OCI-LY7 (cell line): ENCODE measurements around the gene COL18A1. TPM values are rescaled to one million over a fixed set of nuclear protein-coding genes. Genes with fewer than 3 reads are reported as not detected.

Experiments used
- BruUV-seq: library from RNA; stranded (reverse); fragments of 400-500 nt; replicated peaks from 2 replicates; lab custom pipeline; 2021; lab: Mats Ljungman, UMichigan
- CTCF ChIA-PET: fragments of 300-600 bp; sonication (Branson Sonifier 250); formaldehyde crosslinking; loops from one replicate; lab custom pipeline; 2022; ENCODE audit warnings: antibody characterized with exemption; ENCODE audit not compliant: unreplicated experiment; lab: Charles Lee
- POLR2A ChIA-PET: fragments of 300-600 bp; sonication (Branson Sonifier 250); formaldehyde crosslinking; loops from one replicate; lab custom pipeline; 2022; ENCODE audit warnings: antibody characterized with exemption; lab: Charles Lee
- DNase-seq: peaks from one replicate; pipeline ENCODE4 v3.0.0-alpha.2; 2015; ENCODE audit warnings: low spot score
- H2AFZ ChIP-seq: fragments of 200-600 bp; sonication (generic), shearing (Covaris generic); 2 replicates; pipeline ENCODE4 v1.6.1; 2014; ENCODE audit warnings: mild to moderate bottlenecking, antibody characterized with exemption, low read length, moderate library complexity
- H3K27ac ChIP-seq: fragments of 200-600 bp; sonication (generic); 2 replicates; pipeline ENCODE4 v1.5.1; 2014; ENCODE audit warnings: mixed run types, low read depth, mild to moderate bottlenecking, moderate library complexity, low read length, inconsistent platforms; ENCODE audit not compliant: poor library complexity, severe bottlenecking
- H3K36me3 ChIP-seq: fragments of 200-600 bp; sonication (generic); 2 replicates; pipeline ENCODE4 v1.6.1; 2014; ENCODE audit warnings: mild to moderate bottlenecking, antibody characterized with exemption, low read length, moderate library complexity, mixed read lengths; ENCODE audit not compliant: insufficient read depth
- H3K4me1 ChIP-seq: fragments of 200-600 bp; sonication (generic); 2 replicates; pipeline ENCODE4 v1.5.1; 2014; ENCODE audit warnings: mild to moderate bottlenecking, low read length; ENCODE audit not compliant: insufficient read depth, poor library complexity, severe bottlenecking
- H3K4me2 ChIP-seq: fragments of 200-600 bp; sonication (generic); 2 replicates; pipeline ENCODE4 v1.6.1; 2014; ENCODE audit warnings: mild to moderate bottlenecking, low read length
- H3K4me3 ChIP-seq: fragments of 200-600 bp; sonication (generic); 2 replicates; pipeline ENCODE4 v1.5.1; 2014; ENCODE audit warnings: mild to moderate bottlenecking, low read depth, low read length; ENCODE audit not compliant: poor library complexity, severe bottlenecking
- H3K79me2 ChIP-seq: fragments of 200-600 bp; sonication (generic); 2 replicates; pipeline ENCODE4 v1.6.1; 2016; ENCODE audit warnings: low read depth, mild to moderate bottlenecking, low read length, moderate library complexity, mixed read lengths; ENCODE audit not compliant: insufficient read depth
- H3K9me2 ChIP-seq: fragments of 200-600 bp; sonication (generic); 2 replicates; pipeline ENCODE4 v1.6.1; 2016; ENCODE audit warnings: mild to moderate bottlenecking, low read length, mixed read lengths; ENCODE audit not compliant: insufficient read depth
- H3K9me3 ChIP-seq: fragments of 200-600 bp; sonication (generic); 2 replicates; pipeline ENCODE4 v1.6.1; 2014; ENCODE audit warnings: mild to moderate bottlenecking, mixed run types, low read length, mixed read lengths
- H4K20me1 ChIP-seq: fragments of 200-600 bp; sonication (generic); 2 replicates; pipeline ENCODE4 v1.6.1; 2014; ENCODE audit warnings: mild to moderate bottlenecking, antibody characterized with exemption, low read length, moderate library complexity, mixed read lengths; ENCODE audit not compliant: insufficient read depth
- CTCF ChIP-seq: fragments of 200-600 bp; sonication (generic); conservative IDR thresholded peaks from 2 replicates; pipeline ENCODE4 v1.5.1; 2014; ENCODE audit warnings: mild to moderate bottlenecking, antibody characterized with exemption, low read length, moderate library complexity, mixed read lengths
- EZH2phosphoT487 ChIP-seq: fragments of 200-600 bp; sonication (generic); IDR thresholded peaks from 2 replicates; pipeline ENCODE4 v1.6.1; 2018; ENCODE audit warnings: low read depth, borderline replicate concordance, mild to moderate bottlenecking, mixed run types, antibody characterized with exemption, low read length, moderate library complexity, mixed read lengths
- intact Hi-C: fragments of 100-400 bp; cut with micrococcal nuclease; formaldehyde crosslinking; loops from one replicate; pipeline ENCODE4 v1.10.0; 2022; ENCODE audit not compliant: unreplicated experiment
- total RNA-seq, 2 experiments: library from RNA; depleted of rRNA in 1 of 2; stranded (reverse); fragments of >200 nt in 1 of 2; shearing (Covaris generic) in 1 of 2; gene quantifications; 2 replicates each; pipeline ENCODE4 v1.2.3, GENCODE V29; 2014 to 2022

COL18A1 gene
- total RNA-seq, 2 experiments from 2014 or later, result 0.23 to 7.4 TPM

DNA sequence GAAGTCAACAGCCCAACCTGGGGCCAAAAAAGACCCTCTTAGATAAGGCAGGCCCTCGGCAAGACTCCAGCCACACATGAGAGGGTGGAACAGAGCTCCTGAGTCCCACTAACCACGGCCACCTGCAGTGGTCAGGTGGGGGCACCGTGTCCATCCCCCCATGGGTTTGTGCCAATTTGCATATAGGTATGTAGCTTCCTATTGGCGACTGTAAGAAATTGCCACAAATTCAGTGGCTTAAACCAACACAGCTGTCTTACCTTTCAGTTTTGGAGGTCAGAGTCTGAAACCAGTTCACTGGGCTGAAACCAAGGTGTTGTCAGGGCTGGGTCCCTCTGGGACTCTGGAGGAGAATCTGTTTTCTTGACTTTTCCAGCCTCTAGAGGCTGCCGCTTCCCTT is 59.3 kb downstream of the COL18A1 start:
- CTCF ChIA-PET, result no interaction called here
- H3K4me3 ChIP-seq, result no peak overlapping the region
- no peaks in the 10 kb centered on the region for H4K20me1 ChIP-seq
- intact Hi-C loops, result no loop called here
- no peaks in the 10 kb centered on the region for H3K79me2 ChIP-seq
- no peaks in the 10 kb centered on the region for H3K9me2 ChIP-seq
- POLR2A ChIA-PET, result no interaction called here
- H3K36me3 ChIP-seq, result no peaks in the 10 kb centered on the region
- TF ChIP-seq CTCF (no peak), EZH2phosphoT487 (no peak)
- no peaks in the 10 kb centered on the region for H3K4me1 ChIP-seq
- H3K4me2 ChIP-seq, result no peak overlapping the region
- no TSS peak for BruUV-seq
- no peak overlapping the region for H2AFZ ChIP-seq
- H3K9me3 ChIP-seq, result no peaks in the 10 kb centered on the region
- DNase-seq, result peak; percentile 13
- no peak overlapping the region for H3K27ac ChIP-seq

- Histone ChIP-seq H2AFZ (no peak overlapping the region), H3K9me3 (no peaks in the 10 kb centered on the region), H3K4me2 (no peak overlapping the region), H3K79me2 (no peaks in the 10 kb centered on the region), H3K4me1 (no peaks in the 10 kb centered on the region), H3K27ac (no peak overlapping the region), H3K9me2 (no peaks in the 10 kb centered on the region), H3K4me3 (no peak overlapping the region), H3K36me3 (no peaks in the 10 kb centered on the region), H4K20me1 (no peaks in the 10 kb centered on the region)
- intact Hi-C loops, result no loop called here
- no TSS peak for BruUV-seq
- CTCF ChIA-PET, result no interaction called here
- TF ChIP-seq CTCF (no peak), EZH2phosphoT487 (no peak)
- peak; percentile 33 for DNase-seq
- POLR2A ChIA-PET, result no interaction called here
Measured at GRCh38 chr21:45465105-45465504, 60.1 kb downstream of the COL18A1 start.

DNA sequence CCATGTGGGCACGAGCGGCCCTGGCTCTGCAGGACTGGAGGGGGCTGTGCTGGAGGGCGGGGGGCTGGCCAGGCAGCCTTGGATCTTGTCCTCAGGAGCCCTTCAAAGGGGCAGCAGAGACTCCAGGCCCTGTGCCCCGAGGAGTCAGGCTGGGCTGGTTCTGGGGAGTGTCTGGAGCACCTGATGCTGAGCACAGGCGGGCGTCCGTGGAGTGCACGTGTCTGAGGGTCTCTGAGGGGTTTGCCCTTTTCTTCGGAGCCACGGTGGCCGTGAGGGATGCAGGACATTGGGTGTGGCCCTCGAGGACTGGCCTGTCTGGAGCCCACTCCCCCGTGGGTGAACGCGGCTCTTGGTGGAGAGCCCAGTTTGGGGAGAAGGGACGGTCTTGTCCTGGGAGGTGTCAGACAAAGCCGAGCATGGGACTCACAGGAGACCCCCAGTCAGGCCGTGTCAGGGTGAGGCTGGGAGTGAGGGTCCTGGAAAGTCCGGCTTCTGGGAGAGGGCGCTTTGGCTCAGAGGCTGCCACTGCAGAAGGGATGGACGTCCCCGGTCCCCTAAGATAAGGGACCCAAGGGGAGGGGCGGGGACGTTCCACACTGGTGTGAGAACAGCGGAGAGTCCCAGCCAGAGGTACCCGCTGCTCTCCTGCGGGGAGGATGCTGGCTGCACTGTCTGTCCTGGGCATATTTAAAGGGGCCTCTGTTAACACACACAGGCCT is 60.8 kb downstream of the COL18A1 start:
- CTCF ChIA-PET, result no interaction called here
- BruUV-seq, result no TSS peak
- POLR2A ChIA-PET, result no interaction called here

More for the DNA sequence above, 60.8 kb downstream of the COL18A1 start:
- no peak for DNase-seq
- Histone ChIP-seq H3K4me1 (no peaks in the 10 kb centered on the region), H3K79me2 (no peaks in the 10 kb centered on the region), H3K4me3 (no peak overlapping the region), H3K36me3 (no peaks in the 10 kb centered on the region), H3K9me2 (no peaks in the 10 kb centered on the region), H3K4me2 (no peak overlapping the region), H3K27ac (no peak overlapping the region), H3K9me3 (no peaks in the 10 kb centered on the region), H4K20me1 (no peaks in the 10 kb centered on the region), H2AFZ (no peak overlapping the region)
- intact Hi-C loops, result no loop called here
- TF ChIP-seq CTCF (no peak), EZH2phosphoT487 (no peak)
